ENCODE measurements around the gene OSBPL3.

The OSBPL3 gene

GRCh38 chr7:24978843-24979469, 1.0 kb downstream of the OSBPL3 start:
- no peak for FAIRE-seq

- no peak for FAIRE-seq
These were observed 4.2 kb downstream of the OSBPL3 start for GRCh38 chr7:24975644-24976260.

- FAIRE-seq = no peak
These were observed 4.8 kb downstream of the OSBPL3 start for GRCh38 chr7:24975172-24975571.

- no peak for FAIRE-seq
These were observed 5.7 kb downstream of the OSBPL3 start for GRCh38 chr7:24974026-24974832.

GRCh38 chr7:24972991-24973390, 7.0 kb downstream of the OSBPL3 start:
- no peak for FAIRE-seq

GRCh38 chr7:24972166-24972477, 7.9 kb downstream of the OSBPL3 start:
- FAIRE-seq = no peak

- no peak for FAIRE-seq
These were observed 8.4 kb downstream of the OSBPL3 start for GRCh38 chr7:24971333-24972165.

- no peak for FAIRE-seq
These were observed 9.3 kb downstream of the OSBPL3 start for GRCh38 chr7:24970676-24971075.

GRCh38 chr7:24968165-24968564, 11.8 kb downstream of the OSBPL3 start:
- no peak for FAIRE-seq

GRCh38 chr7:24967696-24968095, 12.3 kb downstream of the OSBPL3 start:
- FAIRE-seq = no peak

- no peak for FAIRE-seq
These were observed 13.2 kb downstream of the OSBPL3 start for GRCh38 chr7:24966802-24967201.

GRCh38 chr7:24965831-24966708, 13.9 kb downstream of the OSBPL3 start:
- FAIRE-seq = no peak

GRCh38 chr7:24964191-24964590, 15.8 kb downstream of the OSBPL3 start:
- FAIRE-seq = no peak

GRCh38 chr7:24963218-24963617, 16.8 kb downstream of the OSBPL3 start:
- FAIRE-seq = no peak

GRCh38 chr7:24962418-24962962, 17.5 kb downstream of the OSBPL3 start:
- no peak for FAIRE-seq

GRCh38 chr7:24959735-24960485, 20.1 kb downstream of the OSBPL3 start:
- FAIRE-seq = no peak

- no peak for FAIRE-seq
These were observed 21.6 kb downstream of the OSBPL3 start for GRCh38 chr7:24958399-24958798.

GRCh38 chr7:24956021-24956420, 24.0 kb downstream of the OSBPL3 start:
- FAIRE-seq = no peak

- no peak for FAIRE-seq
These were observed 24.7 kb downstream of the OSBPL3 start for GRCh38 chr7:24955313-24955712.

GRCh38 chr7:24952464-24952863, 27.5 kb downstream of the OSBPL3 start:
- FAIRE-seq = no peak

GRCh38 chr7:24951441-24951980, 28.5 kb downstream of the OSBPL3 start:
- FAIRE-seq = no peak
